GM23338 (cell line): ENCODE measurements around the gene EMID1.

Experiments
- CREB1 ChIP-seq: fragments of 250-450 bp; sonication (Bioruptor Pico); IDR thresholded peaks from 2 replicates; pipeline ENCODE4 v1.5.0; 2020; ENCODE audit warnings: low read depth, mild to moderate bottlenecking, moderate library complexity
- CTCF ChIP-seq, 2 experiments: fragments of 200-600 bp in 1 of 2; sonication (generic) in 1 of 2; conservative IDR thresholded peaks; 2 replicates each; pipeline versions ENCODE4 v1.5.1 to v1.6.1; 2016 to 2017; ENCODE audit warnings: antibody characterized with exemption in 2 of 2, low read depth in 2 of 2, mild to moderate bottlenecking in 2 of 2, moderate library complexity in 1 of 2
- EZH2 ChIP-seq: fragments of 200-600 bp; sonication (generic); IDR thresholded peaks from one replicate; pipeline ENCODE4 v1.8.0; 2017; ENCODE audit warnings: antibody characterized with exemption, mild to moderate bottlenecking, low read depth; ENCODE audit not compliant: unreplicated experiment
- EZH2phosphoT487 ChIP-seq: fragments of 200-600 bp; sonication (generic); IDR thresholded peaks from one replicate; pipeline ENCODE4 v1.8.1; 2018; ENCODE audit warnings: antibody characterized with exemption; ENCODE audit not compliant: unreplicated experiment
- JUNB ChIP-seq: IDR thresholded peaks from one replicate; pipeline ENCODE4 v1.6.1; 2016; ENCODE audit warnings: antibody characterized with exemption; ENCODE audit not compliant: unreplicated experiment
- POLR2AphosphoS5 ChIP-seq: IDR thresholded peaks from 2 replicates; pipeline ENCODE4 v1.6.1; 2016; ENCODE audit warnings: antibody characterized with exemption, low read depth
- ZNF114 ChIP-seq: fragments of 250-450 bp; sonication (Bioruptor Pico); IDR thresholded peaks from 2 replicates; pipeline ENCODE4 v1.5.0; 2020; ENCODE audit warnings: mild to moderate bottlenecking, moderate library complexity

DNA sequence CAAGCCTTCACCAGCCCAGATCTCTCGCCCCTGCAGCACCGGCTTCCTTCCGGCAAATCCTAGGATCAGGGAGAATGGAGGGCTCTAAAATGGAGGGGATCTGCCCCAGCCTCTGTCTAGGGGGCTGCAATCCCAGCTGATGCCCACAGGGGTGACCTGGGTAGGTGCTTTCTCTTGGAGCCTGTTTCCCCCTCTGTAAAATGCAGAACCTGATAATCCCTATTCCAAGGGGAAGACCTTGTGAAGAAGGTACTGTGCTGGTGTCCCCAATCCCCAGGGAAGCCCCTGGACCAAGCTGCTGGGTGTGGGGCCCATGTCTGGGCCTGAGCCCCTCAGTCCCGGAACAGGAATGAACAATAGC is 2.8 kb downstream of the EMID1 start:
- TF ChIP-seq POLR2AphosphoS5 (no peak), CTCF (conservative IDR thresholded peaks at IDR 0.05; ENCODE audit: low read depth in 2 of 2) (no peak), CREB1 (no peak), EZH2phosphoT487 (no peak), JUNB (no peak), EZH2 (no peak), ZNF114 (no peak)
